ENCODE results near the gene NFASC.

DNA sequence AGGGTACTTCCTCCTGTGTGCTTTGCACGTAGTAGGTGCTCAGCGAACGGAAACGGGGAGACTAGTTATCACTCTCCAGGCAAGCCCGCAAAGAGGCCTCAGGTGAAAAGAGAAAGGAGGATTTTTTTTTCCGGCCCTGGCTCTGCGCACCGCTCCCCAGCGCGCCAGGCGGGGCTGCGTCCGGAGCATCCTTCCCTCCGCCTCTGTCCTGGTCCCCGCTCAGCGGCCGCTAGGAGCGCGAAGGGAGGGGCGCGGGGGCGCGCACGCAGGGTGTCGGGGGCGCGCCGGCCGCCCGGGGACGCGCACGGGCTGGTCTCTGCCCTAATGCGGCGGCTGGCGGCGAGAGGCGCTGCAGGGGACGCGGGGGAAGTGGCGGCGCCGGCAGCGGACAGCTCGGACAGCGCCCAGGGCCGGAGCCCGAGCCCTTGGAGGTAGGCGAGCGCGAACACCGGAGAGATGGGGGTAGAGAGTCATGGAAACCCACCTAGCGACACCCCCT is 42.3 kb upstream of the NFASC start:
- TF ChIP-seq, protein P1, sequence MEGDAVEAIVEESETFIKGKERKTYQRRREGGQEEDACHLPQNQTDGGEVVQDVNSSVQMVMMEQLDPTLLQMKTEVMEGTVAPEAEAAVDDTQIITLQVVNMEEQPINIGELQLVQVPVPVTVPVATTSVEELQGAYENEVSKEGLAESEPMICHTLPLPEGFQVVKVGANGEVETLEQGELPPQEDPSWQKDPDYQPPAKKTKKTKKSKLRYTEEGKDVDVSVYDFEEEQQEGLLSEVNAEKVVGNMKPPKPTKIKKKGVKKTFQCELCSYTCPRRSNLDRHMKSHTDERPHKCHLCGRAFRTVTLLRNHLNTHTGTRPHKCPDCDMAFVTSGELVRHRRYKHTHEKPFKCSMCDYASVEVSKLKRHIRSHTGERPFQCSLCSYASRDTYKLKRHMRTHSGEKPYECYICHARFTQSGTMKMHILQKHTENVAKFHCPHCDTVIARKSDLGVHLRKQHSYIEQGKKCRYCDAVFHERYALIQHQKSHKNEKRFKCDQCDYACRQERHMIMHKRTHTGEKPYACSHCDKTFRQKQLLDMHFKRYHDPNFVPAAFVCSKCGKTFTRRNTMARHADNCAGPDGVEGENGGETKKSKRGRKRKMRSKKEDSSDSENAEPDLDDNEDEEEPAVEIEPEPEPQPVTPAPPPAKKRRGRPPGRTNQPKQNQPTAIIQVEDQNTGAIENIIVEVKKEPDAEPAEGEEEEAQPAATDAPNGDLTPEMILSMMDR (IDR thresholded peaks at IDR 0.05; ENCODE audit: poor library complexity), result no peak
- no peak for TF ChIP-seq EZH2 (IDR thresholded peaks at IDR 0.05; ENCODE audit: borderline replicate concordance)

Measured in hepatocyte (in vitro differentiated cells).